ENCODE measurements around the gene DLG2. TPM values are rescaled to one million over a fixed set of nuclear protein-coding genes. Genes with fewer than 3 reads are reported as not detected.

Gene DLG2
- total and polyA plus RNA-seq, 11 donors: 2.4 to 13.9 (median 7.1) TPM

- 57 to 76% (median 62%) methylated on average over 3 of the region's 3 CpGs for WGBS, 4 donors
- ATAC-seq: no peak
- H3K27ac ChIP-seq: no peak overlapping the region
- H3K27me3 ChIP-seq: no peaks in the 10 kb centered on the region
- H3K36me3 ChIP-seq: no peaks in the 10 kb centered on the region
- no peak overlapping the region for H3K4me3 ChIP-seq
- H3K4me1 ChIP-seq: no peaks in the 10 kb centered on the region
- intact Hi-C loops (cut with DNase I): no loop called here
- no peaks in the 10 kb centered on the region for H3K9me3 ChIP-seq
- TF ChIP-seq POLR2A (IDR thresholded peaks at IDR 0.05): no peak
- TF ChIP-seq, protein P1, sequence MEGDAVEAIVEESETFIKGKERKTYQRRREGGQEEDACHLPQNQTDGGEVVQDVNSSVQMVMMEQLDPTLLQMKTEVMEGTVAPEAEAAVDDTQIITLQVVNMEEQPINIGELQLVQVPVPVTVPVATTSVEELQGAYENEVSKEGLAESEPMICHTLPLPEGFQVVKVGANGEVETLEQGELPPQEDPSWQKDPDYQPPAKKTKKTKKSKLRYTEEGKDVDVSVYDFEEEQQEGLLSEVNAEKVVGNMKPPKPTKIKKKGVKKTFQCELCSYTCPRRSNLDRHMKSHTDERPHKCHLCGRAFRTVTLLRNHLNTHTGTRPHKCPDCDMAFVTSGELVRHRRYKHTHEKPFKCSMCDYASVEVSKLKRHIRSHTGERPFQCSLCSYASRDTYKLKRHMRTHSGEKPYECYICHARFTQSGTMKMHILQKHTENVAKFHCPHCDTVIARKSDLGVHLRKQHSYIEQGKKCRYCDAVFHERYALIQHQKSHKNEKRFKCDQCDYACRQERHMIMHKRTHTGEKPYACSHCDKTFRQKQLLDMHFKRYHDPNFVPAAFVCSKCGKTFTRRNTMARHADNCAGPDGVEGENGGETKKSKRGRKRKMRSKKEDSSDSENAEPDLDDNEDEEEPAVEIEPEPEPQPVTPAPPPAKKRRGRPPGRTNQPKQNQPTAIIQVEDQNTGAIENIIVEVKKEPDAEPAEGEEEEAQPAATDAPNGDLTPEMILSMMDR (IDR thresholded peaks at IDR 0.05): no peak
- no peak for DNase-seq
These were observed 1963.7 kb downstream of the DLG2 start for GRCh38 chr11:83663446-83663845.

DNA sequence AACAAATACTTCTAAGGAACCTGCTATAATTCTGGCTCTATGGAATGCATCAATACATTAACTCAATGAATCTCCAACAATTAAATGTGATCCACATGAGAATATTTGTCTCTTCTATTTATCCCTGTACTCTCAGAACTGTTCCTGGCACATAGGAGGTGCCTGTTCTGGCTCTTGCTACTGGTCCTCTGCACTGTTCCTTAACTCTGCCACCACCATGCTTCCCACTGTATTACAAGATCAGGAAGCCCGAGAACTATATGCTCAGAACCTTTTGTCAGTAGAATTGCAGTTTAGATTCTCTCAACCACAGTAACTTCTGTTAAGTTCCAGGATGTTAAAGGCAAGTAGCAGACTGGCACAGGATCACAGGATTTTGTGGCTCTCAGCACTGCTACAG, 1964.7 kb downstream of the DLG2 start:
- Histone ChIP-seq H3K27me3 (no peaks in the 10 kb centered on the region), H3K4me1 (no peaks in the 10 kb centered on the region), H3K27ac (no peak overlapping the region), H3K36me3 (no peaks in the 10 kb centered on the region), H3K9me3 (no peaks in the 10 kb centered on the region), H3K4me3 (no peak overlapping the region)
- DNase-seq (no peak), ATAC-seq (peak in 1 of 4 donors; percentile 52)
- intact Hi-C loops (cut with DNase I): no loop called here
- 75 to 96% (median 80%) methylated on average over 1 of the region's 1 CpG for WGBS, 4 donors
- no peak for TF ChIP-seq POLR2A (IDR thresholded peaks at IDR 0.05)
- TF ChIP-seq, protein P1 (IDR thresholded peaks at IDR 0.05): no peak

DNA sequence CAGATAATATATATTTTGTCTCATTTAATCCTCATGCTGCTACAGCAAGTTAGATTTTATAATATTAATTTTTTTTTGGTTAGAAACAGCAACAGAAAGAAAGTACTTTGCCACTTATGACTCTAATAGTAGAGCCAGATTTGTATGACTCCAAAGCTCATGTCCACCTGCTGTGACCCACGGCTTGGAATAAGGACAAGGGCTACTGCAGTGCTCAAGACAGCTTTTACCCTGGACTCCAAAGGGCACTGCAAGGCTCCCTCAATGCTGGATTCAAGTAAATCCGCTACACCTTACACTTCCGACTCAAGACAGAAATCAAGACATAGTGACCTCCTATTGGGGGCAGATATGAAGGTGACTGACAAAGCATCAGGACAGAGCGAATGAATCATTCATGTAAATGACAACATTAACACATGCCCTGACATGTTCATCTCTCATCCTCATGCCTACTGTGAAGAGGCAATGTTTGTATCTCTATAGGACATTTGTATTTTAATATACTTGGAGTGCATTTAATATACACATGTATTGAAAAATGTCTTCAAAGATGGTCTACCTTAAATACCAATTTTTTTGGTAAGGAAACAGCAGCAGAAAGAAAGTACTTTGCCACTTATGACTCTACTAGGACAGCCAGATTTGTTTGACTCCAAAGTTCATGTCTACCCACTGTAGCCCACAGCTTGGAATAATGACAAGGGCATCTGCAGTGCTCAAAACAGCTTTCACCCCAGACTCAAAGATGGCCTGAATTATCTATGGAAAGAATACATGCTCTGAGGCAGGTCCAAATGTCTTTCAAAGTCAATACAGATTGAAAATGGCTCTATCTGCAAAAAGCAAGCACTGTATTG, 1965.4 kb downstream of the DLG2 start:
- H3K27ac ChIP-seq: no peak overlapping the region
- H3K4me1 ChIP-seq: no peaks in the 10 kb centered on the region
- TF ChIP-seq, protein P1 (IDR thresholded peaks at IDR 0.05): no peak
- TF ChIP-seq POLR2A (IDR thresholded peaks at IDR 0.05): no peak
- no peak for ATAC-seq
- no peaks in the 10 kb centered on the region for H3K9me3 ChIP-seq
- no peak for DNase-seq
- H3K36me3 ChIP-seq: no peaks in the 10 kb centered on the region
- intact Hi-C loops (cut with DNase I): no loop called here
- 86 to 91% (median 89%) methylated on average over 4 of the region's 4 CpGs for WGBS, 4 donors
- no peaks in the 10 kb centered on the region for H3K27me3 ChIP-seq
- no peak overlapping the region for H3K4me3 ChIP-seq

DNA sequence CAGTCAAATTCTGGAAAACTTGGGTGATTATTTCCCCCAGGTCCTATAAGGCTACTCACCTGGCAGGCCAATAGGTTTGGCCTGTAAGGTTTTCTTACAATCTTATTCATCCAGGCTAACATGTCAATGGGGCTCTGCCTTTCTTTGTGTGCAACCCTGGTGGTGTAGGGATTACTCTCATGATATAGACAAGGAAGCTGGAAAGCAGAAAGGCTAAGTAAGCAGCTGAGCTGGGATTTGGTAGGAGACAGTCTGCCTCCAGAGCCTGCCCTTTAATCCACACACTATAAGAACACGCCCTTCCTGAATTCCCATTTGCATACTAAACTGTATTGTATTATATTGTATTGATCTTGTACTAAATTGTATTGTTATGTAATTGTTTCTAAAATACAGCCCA, 1967.7 kb downstream of the DLG2 start:
- 87 to 94% (median 91%) methylated on average over 1 of the region's 1 CpG for WGBS, 4 donors
- H3K4me3 ChIP-seq: no peak overlapping the region
- ATAC-seq (no peak), DNase-seq (no peak)
- H3K27me3 ChIP-seq: no peaks in the 10 kb centered on the region
- TF ChIP-seq POLR2A (IDR thresholded peaks at IDR 0.05): no peak
- TF ChIP-seq, protein P1 (IDR thresholded peaks at IDR 0.05): no peak
- no peaks in the 10 kb centered on the region for H3K4me1 ChIP-seq
- no peak overlapping the region for H3K27ac ChIP-seq
- no peaks in the 10 kb centered on the region for H3K36me3 ChIP-seq
- H3K9me3 ChIP-seq: no peaks in the 10 kb centered on the region
- intact Hi-C loops (cut with DNase I): no loop called here
